Measurements from ENCODE around the gene SLC25A17. TPM values are rescaled to one million over a fixed set of nuclear protein-coding genes. Genes with fewer than 3 reads are reported as not detected.
"Not testable (repeated sequence)": the region's sequence is repeated elsewhere in the genome, so short reads cannot be mapped to it uniquely, and the experiment has no call there.

Gene SLC25A17
- total RNA-seq, 6 experiments from 2014 or later: 23.5 to 25.5 (median 24.6) TPM

GRCh38 chr22:40789131-40789530 lies 30.0 kb downstream of the SLC25A17 start:
- no peaks in the 10 kb centered on the region for H3K27me3 Mint-ChIP-seq (ENCODE audit: insufficient read depth)
- no peak overlapping the region for H3K27ac Mint-ChIP-seq
- H3K9me3 Mint-ChIP-seq: no peaks in the 10 kb centered on the region
- no peak overlapping the region for H3K4me3 Mint-ChIP-seq
- TF ChIP-seq CTCF (IDR thresholded peaks at IDR 0.05): no peak
- H3K36me3 Mint-ChIP-seq (ENCODE audit: low read depth): peaks cover 33% of the 10 kb centered on the region
- H3K4me1 Mint-ChIP-seq (ENCODE audit: low read depth): peaks cover 14% of the 10 kb centered on the region
- no peak for DNase-seq

GRCh38 chr22:40782521-40782920 lies 36.6 kb downstream of the SLC25A17 start:
- no peaks in the 10 kb centered on the region for H3K4me1 Mint-ChIP-seq (ENCODE audit: low read depth)
- H3K27ac Mint-ChIP-seq: no peak overlapping the region
- no peaks in the 10 kb centered on the region for H3K27me3 Mint-ChIP-seq (ENCODE audit: insufficient read depth)
- DNase-seq: no peak
- peaks cover 20% of the 10 kb centered on the region for H3K36me3 Mint-ChIP-seq (ENCODE audit: low read depth)
- no peak for TF ChIP-seq CTCF (IDR thresholded peaks at IDR 0.05)
- H3K4me3 Mint-ChIP-seq: no peak overlapping the region
- no peaks in the 10 kb centered on the region for H3K9me3 Mint-ChIP-seq

- not testable (repeated sequence) for H3K27ac Mint-ChIP-seq; H3K9me3 Mint-ChIP-seq; H3K27me3 Mint-ChIP-seq (ENCODE audit: insufficient read depth); DNase-seq; H3K4me3 Mint-ChIP-seq; H3K4me1 Mint-ChIP-seq (ENCODE audit: low read depth)
- peaks cover 20% of the 10 kb centered on the region for H3K36me3 Mint-ChIP-seq (ENCODE audit: low read depth)
Observed at GRCh38 chr22:40781749-40782148, 37.4 kb downstream of the SLC25A17 start.

- Mint-ChIP-seq H3K4me3 (no peak overlapping the region), H3K9me3 (no peaks in the 10 kb centered on the region), H3K4me1 (ENCODE audit: low read depth) (peaks cover 3% of the 10 kb centered on the region; the same call in 1 of the 2 replicates), H3K36me3 (ENCODE audit: low read depth) (peaks cover 6% of the 10 kb centered on the region), H3K27ac (no peak overlapping the region), H3K27me3 (ENCODE audit: insufficient read depth) (no peaks in the 10 kb centered on the region)
- TF ChIP-seq CTCF (IDR thresholded peaks at IDR 0.05): no peak
- DNase-seq: no peak
Observed at GRCh38 chr22:40769761-40770160, 49.4 kb downstream of the SLC25A17 start.

GRCh38 chr22:40768206-40768605 lies 50.9 kb downstream of the SLC25A17 start:
- H3K27ac Mint-ChIP-seq: no peak overlapping the region
- no peak overlapping the region for H3K4me3 Mint-ChIP-seq
- no peak for DNase-seq
- peaks cover 6% of the 10 kb centered on the region; the same call in 1 of the 2 replicates for H3K4me1 Mint-ChIP-seq (ENCODE audit: low read depth)
- H3K27me3 Mint-ChIP-seq (ENCODE audit: insufficient read depth): no peaks in the 10 kb centered on the region
- no peaks in the 10 kb centered on the region for H3K9me3 Mint-ChIP-seq
- H3K36me3 Mint-ChIP-seq (ENCODE audit: low read depth): no peaks in the 10 kb centered on the region; the same call in none of the 2 replicates
- no peak for TF ChIP-seq CTCF (IDR thresholded peaks at IDR 0.05)

- H3K27ac Mint-ChIP-seq: no peak overlapping the region
Observed at GRCh38 chr22:40766956-40767355, 52.2 kb downstream of the SLC25A17 start.

More at GRCh38 chr22:40766956-40767355, 52.2 kb downstream of the SLC25A17 start:
- TF ChIP-seq CTCF (IDR thresholded peaks at IDR 0.05): no peak
- H3K9me3 Mint-ChIP-seq: no peaks in the 10 kb centered on the region
- H3K4me1 Mint-ChIP-seq (ENCODE audit: low read depth): peaks cover 6% of the 10 kb centered on the region; the same call in 1 of the 2 replicates
- H3K36me3 Mint-ChIP-seq (ENCODE audit: low read depth): no peaks in the 10 kb centered on the region; the same call in none of the 2 replicates
- H3K4me3 Mint-ChIP-seq: no peak overlapping the region
- no peaks in the 10 kb centered on the region for H3K27me3 Mint-ChIP-seq (ENCODE audit: insufficient read depth)
- no peak for DNase-seq
